Right ventricle myocardium superior (tissue), 1 donor: ENCODE results near the gene GMEB2. TPM values are rescaled to one million over a fixed set of nuclear protein-coding genes. Genes with fewer than 3 reads are reported as not detected.
"Not testable (repeated sequence)": the region's sequence is repeated elsewhere in the genome, so short reads cannot be mapped to it uniquely, and the experiment has no call there.

ENCODE experiments used
- ATAC-seq: fragments of 200-7000 bp; cut with Tn5 transposase; one replicate; pipeline ENCODE4 v1.9.1; 2020; ENCODE audit warnings: mild to moderate bottlenecking; ENCODE audit not compliant: poor library complexity
- DNase-seq: peaks from one replicate; pipeline ENCODE4 v3.0.0-alpha.2; 2020
- intact Hi-C: fragments of 100-400 bp; cut with DNase I; formaldehyde crosslinking; loops from one replicate; pipeline ENCODE4 v1.11.2; 2022
- long read RNA-seq: library from polyadenylated mRNA; unstranded; transcript quantifications from one replicate; pipeline ENCODE4 v2.0.0, GENCODE V29; 2021
- total RNA-seq: library from RNA; stranded (reverse); fragmentation: NEBNext Ultra II Directional; extraction: Animal tissue kit (Norgen Biotek cat#: 25700); gene quantifications from one replicate; pipeline ENCODE4 v1.2.1, GENCODE V29; 2021
- donor health status: DM: no; HTN: yes; CAD: no; lungs with severe emphysema.

The GMEB2 gene, protein sequence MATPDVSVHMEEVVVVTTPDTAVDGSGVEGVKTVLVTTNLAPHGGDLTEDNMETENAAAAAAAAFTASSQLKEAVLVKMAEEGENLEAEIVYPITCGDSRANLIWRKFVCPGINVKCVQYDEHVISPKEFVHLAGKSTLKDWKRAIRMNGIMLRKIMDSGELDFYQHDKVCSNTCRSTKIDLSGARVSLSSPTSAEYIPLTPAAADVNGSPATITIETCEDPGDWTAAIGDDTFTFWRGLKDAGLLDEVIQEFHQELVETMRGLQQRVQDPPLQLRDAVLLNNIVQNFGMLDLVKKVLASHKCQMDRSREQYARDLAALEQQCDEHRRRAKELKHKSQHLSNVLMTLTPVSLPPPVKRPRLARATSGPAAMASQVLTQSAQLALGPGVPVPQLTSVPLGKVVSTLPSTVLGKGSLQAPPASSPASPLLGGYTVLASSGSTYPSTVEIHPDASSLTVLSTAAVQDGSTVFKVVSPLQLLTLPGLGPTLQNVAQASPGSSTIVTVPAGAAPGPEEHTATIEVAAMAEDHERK
- 5.5 TPM for total RNA-seq
- long read RNA-seq, full-length matches to known transcripts = 6 of 13 reads
- long read RNA-seq, partial matches to known transcripts = 6 of 13 reads
- long read RNA-seq, other reads (novel, unspliced or antisense) = 1 of 13 reads

- intact Hi-C loops = no loop called here
- peak; percentile 60 for ATAC-seq
- peak; percentile 86 for DNase-seq
Observed at GRCh38 chr20:63626424-63627128, at the start of gene GMEB2. Gene GMEB2, minus strand, starts transcription at chr20:63627101. Its CDS starts 7,704 bp downstream, at chr20:63619397.

GRCh38 chr20:63675681-63676368 lies 48.9 kb upstream of the GMEB2 start:
- intact Hi-C loops = no loop called here
- no peak for ATAC-seq
- DNase-seq = no peak

GRCh38 chr20:63673951-63674350 lies 47.0 kb upstream of the GMEB2 start:
- intact Hi-C loops = no loop called here
- DNase-seq (no peak), ATAC-seq (no peak)

- ATAC-seq (no peak), DNase-seq (no peak)
- intact Hi-C loops = no loop called here
Observed at GRCh38 chr20:63672666-63673065, 45.8 kb upstream of the GMEB2 start.

GRCh38 chr20:63671695-63672094 lies 44.8 kb upstream of the GMEB2 start:
- intact Hi-C loops, ATAC-seq, DNase-seq: not testable (repeated sequence)

DNA sequence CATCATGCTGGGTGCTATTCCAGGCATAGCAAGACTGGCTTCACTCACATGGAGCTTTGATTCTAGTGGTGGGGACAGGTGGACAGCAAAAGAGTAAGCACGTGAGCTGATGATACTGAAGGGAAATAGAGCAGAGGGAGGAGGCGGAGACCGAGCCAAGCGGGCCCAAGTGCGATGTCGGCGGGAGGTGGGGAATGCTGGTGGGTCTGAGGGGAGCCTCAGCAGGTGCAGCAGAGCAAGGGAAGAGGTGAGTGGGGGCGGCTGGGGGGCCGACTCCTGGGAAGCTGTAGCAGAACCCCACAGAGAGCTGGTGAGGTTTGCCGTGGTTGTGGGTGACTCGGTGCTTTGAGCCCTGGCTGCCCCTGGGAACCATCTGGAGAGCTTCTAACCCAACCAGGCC lies 41.5 kb upstream of the GMEB2 start:
- DNase-seq = no peak
- intact Hi-C loops = no loop called here
- no peak for ATAC-seq

GRCh38 chr20:63667858-63668257 lies 41.0 kb upstream of the GMEB2 start:
- DNase-seq = no peak
- no peak for ATAC-seq
- intact Hi-C loops = no loop called here

GRCh38 chr20:63665708-63666107 lies 38.8 kb upstream of the GMEB2 start:
- DNase-seq (no peak), ATAC-seq (no peak)
- intact Hi-C loops = no loop called here

- ATAC-seq = no peak
- DNase-seq = no peak
Observed at GRCh38 chr20:63664861-63665594, 38.1 kb upstream of the GMEB2 start.

DNA sequence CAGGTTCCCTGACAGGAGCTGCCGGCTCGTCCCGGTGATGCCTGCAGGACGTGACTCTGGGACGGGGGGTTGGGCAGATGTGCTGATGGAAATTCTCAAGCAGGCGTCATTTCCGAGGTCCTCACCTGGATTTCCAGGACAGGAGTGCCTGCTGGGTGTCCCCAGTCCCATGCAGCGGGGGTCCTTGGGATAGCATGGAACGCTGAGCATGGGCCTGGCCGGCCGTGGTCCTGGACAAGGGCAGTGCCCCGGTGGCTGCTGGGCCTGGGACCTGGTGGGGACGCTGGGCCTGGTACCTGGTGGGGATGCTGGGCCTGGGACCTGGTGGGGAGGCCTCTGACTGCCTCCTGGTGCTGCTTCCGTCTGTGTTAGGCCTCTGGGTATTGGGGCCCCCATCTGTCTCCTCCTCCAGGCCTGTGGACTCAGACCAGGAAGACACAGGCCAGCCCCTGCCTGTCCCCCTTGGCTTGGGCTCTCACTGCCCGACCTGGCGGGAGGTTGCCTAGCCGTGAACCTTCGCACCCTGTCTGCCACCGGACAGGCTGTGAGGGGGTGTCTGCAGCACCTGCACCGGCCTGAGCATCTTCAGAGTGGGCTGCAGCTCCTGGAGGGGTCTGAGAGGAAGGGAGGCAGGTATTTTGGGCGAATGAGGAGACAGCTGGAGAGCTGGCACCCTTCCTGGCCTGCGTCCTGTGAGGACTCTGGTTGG lies 37.4 kb upstream of the GMEB2 start:
- DNase-seq (no peak), ATAC-seq (no peak)
- intact Hi-C loops = no loop called here

More at GRCh38 chr20:63664861-63665594, 38.1 kb upstream of the GMEB2 start:
- intact Hi-C loops = no loop called here

GRCh38 chr20:63663332-63664066 lies 36.6 kb upstream of the GMEB2 start:
- DNase-seq = no peak
- ATAC-seq = no peak
- intact Hi-C loops = no loop called here

GRCh38 chr20:63662813-63663189 lies 35.9 kb upstream of the GMEB2 start:
- ATAC-seq = no peak
- intact Hi-C loops = no loop called here
- no peak for DNase-seq

DNA sequence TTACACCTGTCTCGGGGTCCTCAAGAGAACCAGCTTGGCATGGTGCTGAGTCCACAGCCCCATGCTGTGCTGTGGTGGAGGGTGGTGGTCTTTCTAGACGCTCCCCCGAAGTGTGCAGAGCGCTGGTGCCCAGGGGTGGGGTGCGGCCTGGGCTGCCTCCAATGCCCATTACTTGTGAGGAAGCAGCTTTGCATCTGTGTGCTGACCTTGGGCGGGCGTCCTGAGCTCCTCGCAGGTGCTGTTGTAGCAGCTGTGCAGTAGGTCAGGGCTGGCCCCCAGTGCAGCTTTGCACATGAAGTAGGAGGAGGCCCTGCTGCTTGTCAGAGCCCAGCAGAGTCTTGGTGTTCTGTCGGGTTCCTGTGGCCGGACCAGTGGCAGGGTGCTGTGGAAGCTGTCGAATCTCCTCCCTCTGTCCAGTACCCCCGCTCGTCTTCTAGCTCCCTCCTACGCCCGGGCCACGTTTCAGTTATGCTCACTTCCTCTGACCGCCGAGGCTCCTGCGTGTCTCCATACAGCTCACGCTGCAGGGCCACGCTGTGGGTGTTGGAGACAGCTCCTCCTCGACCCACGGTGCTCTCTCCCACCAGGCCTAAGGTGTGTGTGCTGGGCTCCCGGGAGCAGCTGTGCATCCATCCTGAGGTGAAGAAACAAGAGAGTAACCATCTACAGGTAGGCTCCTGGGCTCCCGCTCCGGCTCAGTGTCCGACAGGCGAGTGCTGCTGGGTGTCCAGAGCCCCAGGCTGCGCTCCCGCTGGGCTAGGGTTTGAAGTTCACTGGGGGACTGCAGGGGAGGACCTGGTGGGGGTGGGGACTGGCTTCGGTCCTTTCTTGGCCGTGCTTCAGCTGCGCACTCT lies 35.3 kb upstream of the GMEB2 start:
- DNase-seq = no peak
- intact Hi-C loops = no loop called here
- no peak for ATAC-seq

GRCh38 chr20:63661108-63661507 lies 34.2 kb upstream of the GMEB2 start:
- no peak for ATAC-seq
- intact Hi-C loops = no loop called here
- no peak for DNase-seq

DNA sequence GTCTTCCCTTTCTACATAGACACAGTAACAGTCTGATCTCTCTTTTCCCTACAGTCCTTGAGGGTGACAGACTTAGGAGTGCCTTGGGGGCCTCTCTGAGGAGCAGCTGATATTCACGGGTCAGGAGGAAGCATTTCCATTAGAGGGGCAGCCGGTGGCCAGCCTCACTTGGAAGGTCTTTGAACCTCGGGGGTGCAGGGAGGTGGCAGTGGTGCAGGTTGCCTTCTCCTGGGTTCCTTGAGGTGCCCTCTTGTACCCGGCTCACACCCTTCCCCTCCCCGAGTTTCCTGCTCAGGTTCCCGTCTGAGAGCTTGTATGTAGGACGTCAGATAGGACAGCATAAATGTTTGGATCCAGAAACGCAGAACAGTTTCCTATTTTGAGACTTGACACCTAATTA lies 33.7 kb upstream of the GMEB2 start:
- intact Hi-C loops = no loop called here
- no peak for ATAC-seq
- DNase-seq = no peak

GRCh38 chr20:63660174-63660573 lies 33.3 kb upstream of the GMEB2 start:
- intact Hi-C loops, DNase-seq, ATAC-seq: not testable (repeated sequence)
